ENCODE results near the gene SLC6A16.
"Not testable (repeated sequence)": the region's sequence is repeated elsewhere in the genome, so short reads cannot be mapped to it uniquely, and the experiment has no call there.

Gene SLC6A16

GRCh38 chr19:49328741-49329140 lies 3.8 kb upstream of the SLC6A16 start:
- DNase-seq = peak in 1 of 3 experiments; percentile 33

GRCh38 chr19:49327878-49328544 lies 3.0 kb upstream of the SLC6A16 start:
- no peak for DNase-seq

- no peak for DNase-seq
These were observed 1.2 kb upstream of the SLC6A16 start for GRCh38 chr19:49326165-49326704.

- not testable (repeated sequence) for DNase-seq
These were observed 765 bp upstream of the SLC6A16 start for GRCh38 chr19:49325756-49326155.

- DNase-seq = no peak
These were observed 6.7 kb downstream of the SLC6A16 start for GRCh38 chr19:49318296-49318695.

GRCh38 chr19:49316284-49316683 lies 8.7 kb downstream of the SLC6A16 start:
- no peak for DNase-seq

- no peak for DNase-seq
These were observed 9.9 kb downstream of the SLC6A16 start for GRCh38 chr19:49315111-49315510.

- DNase-seq = no peak
These were observed 15.9 kb downstream of the SLC6A16 start for GRCh38 chr19:49309087-49309486.

- DNase-seq = not testable (repeated sequence)
These were observed 18.3 kb downstream of the SLC6A16 start for GRCh38 chr19:49306734-49307133.

- DNase-seq = no peak
These were observed 23.1 kb downstream of the SLC6A16 start for GRCh38 chr19:49301866-49302252.

GRCh38 chr19:49301165-49301865 lies 23.7 kb downstream of the SLC6A16 start:
- DNase-seq = peak; percentile 3 to 36 (median 11)

GRCh38 chr19:49298653-49299052 lies 26.3 kb downstream of the SLC6A16 start:
- DNase-seq = not testable (repeated sequence)

- no peak for DNase-seq
These were observed 27.6 kb downstream of the SLC6A16 start for GRCh38 chr19:49297403-49297802.

GRCh38 chr19:49295208-49295880 lies 29.6 kb downstream of the SLC6A16 start:
- no peak for DNase-seq

- DNase-seq = no peak
These were observed 30.6 kb downstream of the SLC6A16 start for GRCh38 chr19:49294401-49294800.

GRCh38 chr19:49290517-49290916 lies 34.5 kb downstream of the SLC6A16 start:
- no peak for DNase-seq

- not testable (repeated sequence) for DNase-seq
These were observed 35.7 kb downstream of the SLC6A16 start for GRCh38 chr19:49289286-49289685.

- not testable (repeated sequence) for DNase-seq
These were observed 36.8 kb downstream of the SLC6A16 start for GRCh38 chr19:49288205-49288604.

GRCh38 chr19:49287141-49287770 lies 37.7 kb downstream of the SLC6A16 start:
- DNase-seq = no peak

- DNase-seq = no peak
These were observed 42.8 kb downstream of the SLC6A16 start for GRCh38 chr19:49282184-49282583.

GRCh38 chr19:49272204-49272603 lies 52.8 kb downstream of the SLC6A16 start:
- no peak for DNase-seq

- no peak for DNase-seq
These were observed 53.8 kb downstream of the SLC6A16 start for GRCh38 chr19:49271080-49271753.

GRCh38 chr19:49266409-49266808 lies 58.6 kb downstream of the SLC6A16 start:
- DNase-seq = peak in 1 of 3 experiments; percentile 2
